ENCODE results near the gene USP14. TPM values are rescaled to one million over a fixed set of nuclear protein-coding genes. Genes with fewer than 3 reads are reported as not detected.
A peak's percentile ranks its signal among the peaks of the same experiment; 100 is the strongest.

The USP14 gene
- polyA plus RNA-seq, 3 donors: 8.1 to 22.4 (median 17.5) TPM

DNA sequence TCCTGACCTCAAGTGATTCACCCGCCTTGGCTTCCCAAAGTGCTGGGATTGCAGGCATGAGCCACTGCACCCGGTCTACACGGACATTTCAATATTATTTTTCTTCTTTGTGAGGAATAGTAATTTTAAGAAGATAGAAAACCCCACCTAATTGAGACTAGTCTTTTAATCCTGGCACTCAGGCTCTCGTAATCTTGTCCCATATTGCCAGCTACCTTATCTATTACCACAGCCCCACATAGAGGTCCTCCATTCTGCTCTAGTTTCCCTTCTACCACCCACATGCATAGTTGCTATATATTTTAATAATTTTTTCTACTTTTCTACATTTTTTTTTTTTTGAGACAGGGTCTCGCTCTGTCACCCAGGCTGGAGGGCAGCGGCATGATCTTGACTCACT is 9.5 kb upstream of the USP14 start:
- Histone ChIP-seq H3K4me1 (ENCODE audit: control insufficient read depth in 1 of 2, insufficient read depth in 2 of 2, low read length in 2 of 2) (no peaks in the 10 kb centered on the region), H3K4me3 (replicated peaks in 1 of 3; ENCODE audit: low read depth in 2 of 3, low read length in 3 of 3) (no peak overlapping the region), H3K4me2 (replicated peaks; ENCODE audit: extremely low read depth, low read length, poor library complexity, severe bottlenecking) (no peak overlapping the region), H3K9ac (ENCODE audit: insufficient read depth, low read length, poor library complexity, severe bottlenecking) (no peak overlapping the region), H2AFZ (ENCODE audit: insufficient read depth, low read depth, low read length, poor library complexity, severe bottlenecking) (no peak overlapping the region), H3K27me3 (ENCODE audit: control insufficient read depth in 2 of 2, insufficient read depth in 2 of 2, low read length in 2 of 2) (no peaks in the 10 kb centered on the region), H3K79me2 (ENCODE audit: insufficient read depth, low read length) (no peaks in the 10 kb centered on the region), H4K20me1 (ENCODE audit: insufficient read depth, low read length) (no peaks in the 10 kb centered on the region), H3K36me3 (replicated peaks in 1 of 2; ENCODE audit: control insufficient read depth in 1 of 2, insufficient read depth in 2 of 2, low read length in 2 of 2) (no peaks in the 10 kb centered on the region), H3K9me3 (replicated peaks in 1 of 2; ENCODE audit: control insufficient read depth in 1 of 2, insufficient read depth in 1 of 2, low read length in 2 of 2) (no peaks in the 10 kb centered on the region), H3K27ac (ENCODE audit: low read depth in 1 of 2, low read length in 2 of 2) (no peak overlapping the region)
- DNase-seq: no peak
- Mint-ChIP-seq H3K4me3 (no peak overlapping the region), H3K4me1 (no peaks in the 10 kb centered on the region), H3K9me3 (no peaks in the 10 kb centered on the region), H3K27ac (peak overlapping the region in 1 of 7 donors; percentile 53), H3K36me3 (no peaks in the 10 kb centered on the region), H3K27me3 (ENCODE audit: low read depth in 3 of 3) (peaks cover 9 to 27% (median 12%) of the 10 kb centered on the region in 3 donors)
- no CpG with 5 or more reads among the region's 6 CpGs for WGBS (ENCODE audit: insufficient coverage)
- TF ChIP-seq, protein P1, sequence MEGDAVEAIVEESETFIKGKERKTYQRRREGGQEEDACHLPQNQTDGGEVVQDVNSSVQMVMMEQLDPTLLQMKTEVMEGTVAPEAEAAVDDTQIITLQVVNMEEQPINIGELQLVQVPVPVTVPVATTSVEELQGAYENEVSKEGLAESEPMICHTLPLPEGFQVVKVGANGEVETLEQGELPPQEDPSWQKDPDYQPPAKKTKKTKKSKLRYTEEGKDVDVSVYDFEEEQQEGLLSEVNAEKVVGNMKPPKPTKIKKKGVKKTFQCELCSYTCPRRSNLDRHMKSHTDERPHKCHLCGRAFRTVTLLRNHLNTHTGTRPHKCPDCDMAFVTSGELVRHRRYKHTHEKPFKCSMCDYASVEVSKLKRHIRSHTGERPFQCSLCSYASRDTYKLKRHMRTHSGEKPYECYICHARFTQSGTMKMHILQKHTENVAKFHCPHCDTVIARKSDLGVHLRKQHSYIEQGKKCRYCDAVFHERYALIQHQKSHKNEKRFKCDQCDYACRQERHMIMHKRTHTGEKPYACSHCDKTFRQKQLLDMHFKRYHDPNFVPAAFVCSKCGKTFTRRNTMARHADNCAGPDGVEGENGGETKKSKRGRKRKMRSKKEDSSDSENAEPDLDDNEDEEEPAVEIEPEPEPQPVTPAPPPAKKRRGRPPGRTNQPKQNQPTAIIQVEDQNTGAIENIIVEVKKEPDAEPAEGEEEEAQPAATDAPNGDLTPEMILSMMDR (IDR thresholded peaks at IDR 0.05): no peak
- intact Hi-C loops (cut with micrococcal nuclease): no loop called here

DNA sequence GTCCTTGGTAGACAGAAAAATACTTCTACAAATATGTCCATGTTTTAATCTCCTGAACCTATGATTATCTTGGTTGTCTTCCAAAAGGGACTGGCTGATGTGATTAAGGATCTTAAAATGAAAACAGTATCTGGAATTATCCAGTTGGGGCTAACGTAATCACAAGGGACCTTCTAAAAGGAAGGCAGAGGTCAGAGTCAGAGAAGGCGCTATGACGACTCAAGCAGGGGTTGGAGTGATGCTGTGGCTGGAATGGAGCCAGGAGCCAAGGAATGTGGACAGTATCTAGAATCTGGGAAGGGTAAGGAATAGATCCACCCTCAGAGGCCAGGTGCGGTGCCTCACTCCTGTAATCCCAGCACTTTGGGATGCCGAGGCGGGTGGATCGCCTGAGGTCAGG is 4.2 kb upstream of the USP14 start:
- H3K36me3 ChIP-seq (replicated peaks in 1 of 2; ENCODE audit: control insufficient read depth in 1 of 2, insufficient read depth in 2 of 2, low read length in 2 of 2): no peaks in the 10 kb centered on the region
- H2AFZ ChIP-seq (ENCODE audit: insufficient read depth, low read depth, low read length, poor library complexity, severe bottlenecking): no peak overlapping the region
- H3K4me3 Mint-ChIP-seq: no peak overlapping the region
- TF ChIP-seq, protein P1 (IDR thresholded peaks at IDR 0.05): no peak
- H3K27me3 Mint-ChIP-seq (ENCODE audit: low read depth in 3 of 3): peaks cover 3 to 19% (median 5%) of the 10 kb centered on the region in 3 donors
- no peak overlapping the region for H3K27ac Mint-ChIP-seq
- peaks cover 1 to 4% of the 10 kb centered on the region in 2 donors for H3K4me1 ChIP-seq (ENCODE audit: control insufficient read depth in 1 of 2, insufficient read depth in 2 of 2, low read length in 2 of 2)
- H3K9ac ChIP-seq (ENCODE audit: insufficient read depth, low read length, poor library complexity, severe bottlenecking): no peak overlapping the region
- H3K27me3 ChIP-seq (ENCODE audit: control insufficient read depth in 2 of 2, insufficient read depth in 2 of 2, low read length in 2 of 2): no peaks in the 10 kb centered on the region
- peaks cover 4% of the 10 kb centered on the region for H3K4me1 Mint-ChIP-seq
- intact Hi-C loops (cut with micrococcal nuclease): no loop called here
- H3K9me3 ChIP-seq (replicated peaks in 1 of 2; ENCODE audit: control insufficient read depth in 1 of 2, insufficient read depth in 1 of 2, low read length in 2 of 2): no peaks in the 10 kb centered on the region
- no peak overlapping the region for H3K4me2 ChIP-seq (replicated peaks; ENCODE audit: extremely low read depth, low read length, poor library complexity, severe bottlenecking)
- DNase-seq: no peak
- 98% methylated on average over 7 of the region's 7 CpGs for WGBS (ENCODE audit: insufficient coverage)
- H3K79me2 ChIP-seq (ENCODE audit: insufficient read depth, low read length): peaks cover 2% of the 10 kb centered on the region
- no peaks in the 10 kb centered on the region for H3K36me3 Mint-ChIP-seq
- H3K9me3 Mint-ChIP-seq: no peaks in the 10 kb centered on the region
- H3K4me3 ChIP-seq (replicated peaks in 1 of 3; ENCODE audit: low read depth in 2 of 3, low read length in 3 of 3): no peak overlapping the region
- H3K27ac ChIP-seq (ENCODE audit: low read depth in 1 of 2, low read length in 2 of 2): no peak overlapping the region
- no peaks in the 10 kb centered on the region for H4K20me1 ChIP-seq (ENCODE audit: insufficient read depth, low read length)
